H9 (cell line): ENCODE results near the gene ARID1B. TPM values are rescaled to one million over a fixed set of nuclear protein-coding genes. Genes with fewer than 3 reads are reported as not detected.

Source experiments
- DNase-seq: peaks from one replicate; pipeline ENCODE4 v3.0.0-alpha.2; 2017
- H2AFZ ChIP-seq: one replicate; pipeline ENCODE4 v1.6.1; 2013; ENCODE audit warnings: mild to moderate bottlenecking, low read length, control low read depth, moderate library complexity
- H2AK5ac ChIP-seq: 2 replicates; pipeline ENCODE4 v1.6.1; 2013; ENCODE audit warnings: low read length, control low read depth, mixed read lengths; ENCODE audit not compliant: insufficient read length
- H2BK120ac ChIP-seq: one replicate; pipeline ENCODE4 v1.6.1; 2013; ENCODE audit warnings: low read depth, mild to moderate bottlenecking, low read length, control low read depth, inconsistent platforms; ENCODE audit not compliant: poor library complexity, severe bottlenecking
- H2BK12ac ChIP-seq: 2 replicates; pipeline ENCODE4 v1.6.1; 2013; ENCODE audit warnings: low read length, control low read depth, mixed read lengths, low read depth; ENCODE audit not compliant: insufficient read length
- H2BK15ac ChIP-seq: 2 replicates; pipeline ENCODE4 v1.6.1; 2013; ENCODE audit warnings: low read depth, low read length, control low read depth
- H2BK20ac ChIP-seq: one replicate; pipeline ENCODE4 v1.6.1; 2013; ENCODE audit warnings: low read depth, mild to moderate bottlenecking, low read length, control low read depth, inconsistent platforms; ENCODE audit not compliant: poor library complexity, severe bottlenecking
- H2BK5ac ChIP-seq: 2 replicates; pipeline ENCODE4 v1.6.1; 2013; ENCODE audit warnings: low read length, control low read depth, mixed read lengths; ENCODE audit not compliant: insufficient read length
- H3K14ac ChIP-seq: 2 replicates; pipeline ENCODE4 v1.6.1; 2013; ENCODE audit warnings: low read length, control low read depth; ENCODE audit not compliant: insufficient read depth
- H3K18ac ChIP-seq: 2 replicates; pipeline ENCODE4 v1.6.1; 2013; ENCODE audit warnings: low read depth, mild to moderate bottlenecking, mixed read lengths, low read length, control low read depth; ENCODE audit not compliant: insufficient read length
- H3K23ac ChIP-seq: 2 replicates; pipeline ENCODE4 v1.6.1; 2013; ENCODE audit warnings: low read length, control low read depth, mixed read lengths, low read depth; ENCODE audit not compliant: insufficient read length
- H3K23me2 ChIP-seq: 2 replicates; pipeline ENCODE4 v1.6.1; 2013; ENCODE audit warnings: low read depth, mild to moderate bottlenecking, mixed read lengths, low read length, control low read depth; ENCODE audit not compliant: insufficient read length, poor library complexity, severe bottlenecking
- H3K27ac ChIP-seq: 2 replicates; pipeline ENCODE4 v1.5.1; 2013; ENCODE audit warnings: low read length, control low read depth, mixed read lengths, low read depth; ENCODE audit not compliant: insufficient read length
- H3K27me3 ChIP-seq: 2 replicates; pipeline ENCODE4 v1.6.1; 2013; ENCODE audit warnings: low read length, control low read depth, inconsistent platforms; ENCODE audit not compliant: insufficient read depth
- H3K4ac ChIP-seq: 2 replicates; pipeline ENCODE4 v1.6.1; 2013; ENCODE audit warnings: low read depth, mild to moderate bottlenecking, control low read depth, inconsistent platforms, low read length, moderate library complexity
- H3K4me1 ChIP-seq: 2 replicates; pipeline ENCODE4 v1.6.1; 2013; ENCODE audit warnings: low read length, control low read depth, inconsistent platforms; ENCODE audit not compliant: insufficient read depth
- H3K4me2 ChIP-seq: 2 replicates; pipeline ENCODE4 v1.6.1; 2013; ENCODE audit warnings: low read length, control low read depth, mixed read lengths; ENCODE audit not compliant: insufficient read length, insufficient read depth
- H3K56ac ChIP-seq: 2 replicates; pipeline ENCODE4 v1.6.1; 2013; ENCODE audit warnings: low read depth, mild to moderate bottlenecking, mixed read lengths, low read length, control low read depth; ENCODE audit not compliant: insufficient read length
- H3K79me1 ChIP-seq: 2 replicates; pipeline ENCODE4 v1.6.1; 2013; ENCODE audit warnings: low read depth, mild to moderate bottlenecking, moderate library complexity, low read length, control low read depth, inconsistent platforms; ENCODE audit not compliant: insufficient read depth, poor library complexity, severe bottlenecking
- H3K79me2 ChIP-seq: 2 replicates; pipeline ENCODE4 v1.6.1; 2013; ENCODE audit warnings: low read length, control low read depth, inconsistent platforms; ENCODE audit not compliant: insufficient read depth
- H3K9ac ChIP-seq: 2 replicates; pipeline ENCODE4 v1.6.1; 2013; ENCODE audit warnings: low read length, control low read depth, mixed read lengths; ENCODE audit not compliant: insufficient read length; ENCODE audit errors: extremely low read depth
- H3K9me3 ChIP-seq: one replicate; pipeline ENCODE4 v1.6.1; 2013; ENCODE audit warnings: low read depth, low read length, inconsistent platforms; ENCODE audit not compliant: control insufficient read depth
- H3T11ph ChIP-seq: one replicate; pipeline ENCODE4 v1.6.1; 2013; ENCODE audit warnings: mild to moderate bottlenecking, low read length, control low read depth, inconsistent platforms
- H4K20me1 ChIP-seq: one replicate; pipeline ENCODE4 v1.6.1; 2013; ENCODE audit not compliant: control insufficient read depth, insufficient read length, insufficient read depth
- H4K5ac ChIP-seq: 2 replicates; pipeline ENCODE4 v1.6.1; 2013; ENCODE audit warnings: low read depth, mild to moderate bottlenecking, mixed read lengths, low read length, control low read depth; ENCODE audit not compliant: insufficient read length
- H4K8ac ChIP-seq: replicated peaks from 2 replicates; pipeline ENCODE4 v1.6.1; 2013; ENCODE audit warnings: low read length, control low read depth, mixed read lengths, low read depth; ENCODE audit not compliant: insufficient read length
- H4K91ac ChIP-seq: 2 replicates; pipeline ENCODE4 v1.6.1; 2013; ENCODE audit warnings: low read depth, mild to moderate bottlenecking, moderate library complexity, mixed read lengths, low read length, control low read depth; ENCODE audit not compliant: insufficient read length
- H3K27ac Mint-ChIP-seq, 3 experiments: 2 replicates in 2 of 3; 3 replicates in 1 of 3; pipeline ENCODE4 v1.8.0; 2020 to 2021; ENCODE audit warnings: mixed read lengths in 3 of 3, mild to moderate bottlenecking in 1 of 3, moderate library complexity in 1 of 3
- H3K27me3 Mint-ChIP-seq: 2 replicates; pipeline ENCODE4 v1.8.0; 2021; ENCODE audit warnings: low read depth, mild to moderate bottlenecking, moderate library complexity, mixed read lengths
- H3K36me3 Mint-ChIP-seq, 3 experiments: 2 replicates in 2 of 3; 3 replicates in 1 of 3; pipeline ENCODE4 v1.8.0; 2020 to 2021; ENCODE audit warnings: low read depth in 3 of 3, mixed read lengths in 3 of 3; ENCODE audit not compliant: insufficient read depth in 1 of 3
- H3K4me1 Mint-ChIP-seq, 2 experiments: 2 replicates each; pipeline ENCODE4 v1.8.0; 2020; ENCODE audit warnings: mixed read lengths in 2 of 2
- H3K4me3 Mint-ChIP-seq, 2 experiments: 2 replicates in 1 of 2; 3 replicates in 1 of 2; pipeline ENCODE4 v1.8.0; 2020 to 2021; ENCODE audit warnings: mild to moderate bottlenecking in 2 of 2, mixed read lengths in 2 of 2, moderate library complexity in 1 of 2
- H3K9me3 Mint-ChIP-seq, 2 experiments: 2 replicates in 1 of 2; 3 replicates in 1 of 2; pipeline ENCODE4 v1.8.0; 2020; ENCODE audit warnings: mild to moderate bottlenecking in 2 of 2, mixed read lengths in 2 of 2, moderate library complexity in 1 of 2
- CTCF ChIP-seq: fragments of 200-600 bp; sonication (generic); conservative IDR thresholded peaks from 3 replicates; pipeline ENCODE4 v1.8.0; 2021; ENCODE audit warnings: antibody characterized with exemption, mild to moderate bottlenecking
- WGBS: extraction: QIAGEN DNeasy Blood & Tissue Kit; methylation state at CpG from one replicate; pipeline ENCODE4 v1.1.7; 2013; ENCODE audit warnings: missing lambda C conversion rate, low lambda C conversion rate, mixed read lengths; ENCODE audit not compliant: insufficient read length; ENCODE audit errors: extremely low coverage; 5-methylcytosine and 5-hydroxymethylcytosine counted together
- total RNA-seq: library from RNA; stranded (reverse); gene quantifications from 2 replicates; pipeline ENCODE4 v1.2.1, GENCODE V29; 2021

ARID1B gene
- total RNA-seq, 1 experiment from 2014 or later, result 88.2 TPM

- H3T11ph ChIP-seq, result no peak overlapping the region
- Mint-ChIP-seq H3K4me1 (peaks cover 78 to 80% of the 10 kb centered on the region in 2 experiments), H3K4me3 (no peak overlapping the region), H3K9me3 (no peaks in the 10 kb centered on the region), H3K27me3 (no peaks in the 10 kb centered on the region), H3K36me3 (no peaks in the 10 kb centered on the region), H3K27ac (no peak overlapping the region; a peak in 1 of 7 replicates)
- H2BK5ac ChIP-seq, result no peak overlapping the region
- H2BK120ac ChIP-seq, result no peak overlapping the region
- peaks cover 13% of the 10 kb centered on the region; the same call in 1 of the 2 replicates for H3K4me1 ChIP-seq
- H2AFZ ChIP-seq, result no peak overlapping the region
- no peak overlapping the region for H2AK5ac ChIP-seq
- H3K14ac ChIP-seq, result no peak overlapping the region
- H3K79me1 ChIP-seq, result peaks cover 14% of the 10 kb centered on the region
- H3K18ac ChIP-seq, result no peak overlapping the region
- no peak overlapping the region for H4K8ac ChIP-seq
- H2BK15ac ChIP-seq, result no peak overlapping the region
- H2BK12ac ChIP-seq, result no peak overlapping the region
- no peaks in the 10 kb centered on the region for H3K23me2 ChIP-seq
- H3K4ac ChIP-seq, result no peak overlapping the region
- H3K9me3 ChIP-seq, result no peaks in the 10 kb centered on the region
- no peak overlapping the region for H4K5ac ChIP-seq
- H3K79me2 ChIP-seq, result peaks cover 33% of the 10 kb centered on the region; the same call in 1 of the 2 replicates
- H3K9ac ChIP-seq, result no peak overlapping the region
- no peak overlapping the region for H3K4me2 ChIP-seq
- H4K91ac ChIP-seq, result no peak overlapping the region
- no peaks in the 10 kb centered on the region for H4K20me1 ChIP-seq
- no peak overlapping the region for H3K23ac ChIP-seq
- no peak overlapping the region for H3K27ac ChIP-seq
- no peak overlapping the region for H3K56ac ChIP-seq
- WGBS, result no CpG with 5 or more reads among the region's 6 CpGs
- TF ChIP-seq CTCF, result no peak
- no peak overlapping the region for H2BK20ac ChIP-seq
- no peaks in the 10 kb centered on the region for H3K27me3 ChIP-seq
- DNase-seq, result no peak
These were observed 87.4 kb downstream of the ARID1B start for GRCh38 chr6:156864557-156864956.
